Karpas-422 (cell line): ENCODE measurements around the gene C1QL3. TPM values are rescaled to one million over a fixed set of nuclear protein-coding genes. Genes with fewer than 3 reads are reported as not detected.

Source experiments
- DNase-seq: peaks from one replicate; pipeline ENCODE4 v3.0.0-alpha.2; 2015
- H2AFZ ChIP-seq: fragments of 200-600 bp; sonication (generic); 2 replicates; pipeline ENCODE4 v1.6.1; 2014; ENCODE audit warnings: antibody characterized with exemption, low read length, mixed read lengths
- H3K27ac ChIP-seq: fragments of 200-600 bp; sonication (generic); 2 replicates; pipeline ENCODE4 v1.5.1; 2014; ENCODE audit warnings: mild to moderate bottlenecking, low read length, moderate library complexity
- H3K27me3 ChIP-seq: fragments of 200-600 bp; sonication (generic); 2 replicates; pipeline ENCODE4 v1.6.1; 2014; ENCODE audit warnings: low read length, mixed read lengths
- H3K36me3 ChIP-seq: fragments of 200-600 bp; sonication (generic); 2 replicates; pipeline ENCODE4 v1.6.1; 2014; ENCODE audit warnings: low read length, mixed read lengths; ENCODE audit not compliant: insufficient read depth
- H3K4me1 ChIP-seq: fragments of 200-600 bp; sonication (generic); 2 replicates; pipeline ENCODE4 v1.6.1; 2014; ENCODE audit warnings: mild to moderate bottlenecking, low read length, mixed read lengths
- H3K4me2 ChIP-seq: fragments of 200-600 bp; sonication (generic); 2 replicates; pipeline ENCODE4 v1.6.1; 2014; ENCODE audit warnings: low read length, low read depth, mild to moderate bottlenecking; ENCODE audit not compliant: poor library complexity, severe bottlenecking
- H3K4me3 ChIP-seq: fragments of 200-600 bp; sonication (generic); 2 replicates; pipeline ENCODE4 v1.5.1; 2014; ENCODE audit warnings: mild to moderate bottlenecking, antibody characterized with exemption, low read length, mixed read lengths
- H3K79me2 ChIP-seq: fragments of 200-600 bp; sonication (generic); 2 replicates; pipeline ENCODE4 v1.6.1; 2014; ENCODE audit warnings: mild to moderate bottlenecking, low read length, mixed read lengths
- H3K9ac ChIP-seq: fragments of 200-600 bp; sonication (generic); 2 replicates; pipeline ENCODE4 v1.6.0; 2014; ENCODE audit warnings: low read length
- H3K9me2 ChIP-seq: fragments of 200-600 bp; sonication (generic), shearing (Covaris generic); replicated peaks from 2 replicates; pipeline ENCODE4 v1.6.0; 2014; ENCODE audit warnings: mild to moderate bottlenecking, low read length, moderate library complexity; ENCODE audit not compliant: insufficient read depth
- H3K9me3 ChIP-seq: fragments of 300-700, 200-600 bp; sonication (generic); 2 replicates; pipeline ENCODE4 v1.6.1; 2014; ENCODE audit warnings: low read length, mixed read lengths
- H4K20me1 ChIP-seq: fragments of 200-600 bp; sonication (generic); 2 replicates; pipeline ENCODE4 v1.6.1; 2014; ENCODE audit warnings: mild to moderate bottlenecking, antibody characterized with exemption, low read length, low read depth; ENCODE audit not compliant: insufficient read depth
- total RNA-seq: library from RNA; depleted of rRNA; stranded (reverse); fragments of >200 nt; shearing (Covaris generic); gene quantifications from 2 replicates; pipeline ENCODE4 v1.2.3, GENCODE V29; 2014; ENCODE audit warnings: low replicate concordance

C1QL3 gene
- total RNA-seq, 1 experiment from 2014 or later: not detected

DNA sequence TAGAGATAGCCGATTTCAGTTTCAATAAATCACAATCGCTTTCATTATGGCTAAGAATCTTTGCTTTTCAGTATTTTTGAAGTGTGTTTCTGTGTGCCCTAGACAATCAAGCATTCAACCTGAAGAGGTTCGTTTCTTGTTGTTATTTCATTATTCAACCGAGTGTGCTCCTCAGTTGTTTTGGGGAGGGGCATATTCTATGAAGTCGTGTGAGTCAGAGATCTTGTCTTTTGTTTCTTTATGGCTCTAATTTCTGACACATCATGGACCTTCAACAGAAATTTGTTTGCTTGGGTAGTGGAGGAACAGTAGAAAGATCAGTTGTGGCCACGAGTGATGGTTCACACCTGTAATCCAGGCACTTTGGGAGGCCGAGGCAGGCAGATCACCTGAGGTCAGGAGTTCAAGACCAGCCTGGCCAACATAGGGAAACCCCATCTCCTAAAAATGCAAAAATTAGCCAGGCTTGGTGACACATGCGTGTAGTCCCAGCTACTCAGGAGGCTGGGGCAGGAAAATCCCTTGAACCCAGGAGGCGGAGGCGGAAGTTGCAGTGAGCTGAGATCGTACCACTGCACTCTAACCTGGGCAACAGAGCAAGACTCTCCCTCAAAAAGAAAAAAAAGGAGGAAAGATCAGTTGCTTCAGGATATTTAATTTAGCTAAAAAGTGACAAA, 38.3 kb downstream of the C1QL3 start:
- no peak overlapping the region for H3K9ac ChIP-seq
- H3K9me2 ChIP-seq: no peaks in the 10 kb centered on the region
- H3K27ac ChIP-seq: no peak overlapping the region
- no peaks in the 10 kb centered on the region for H3K9me3 ChIP-seq
- no peaks in the 10 kb centered on the region for H3K4me1 ChIP-seq
- no peak overlapping the region for H3K4me3 ChIP-seq
- no peaks in the 10 kb centered on the region for H3K27me3 ChIP-seq
- DNase-seq: no peak
- peaks cover 68% of the 10 kb centered on the region for H3K79me2 ChIP-seq
- H4K20me1 ChIP-seq: no peaks in the 10 kb centered on the region
- H2AFZ ChIP-seq: no peak overlapping the region
- H3K4me2 ChIP-seq: no peak overlapping the region
- H3K36me3 ChIP-seq: peaks cover 18% of the 10 kb centered on the region; the same call in 1 of the 2 replicates

GRCh38 chr10:16481052-16481728, 40.5 kb downstream of the C1QL3 start:
- Histone ChIP-seq H3K9ac (no peak overlapping the region), H3K36me3 (peaks cover under 1% of the 10 kb centered on the region; the same call in 1 of the 2 replicates), H3K27ac (no peak overlapping the region), H2AFZ (no peak overlapping the region), H3K4me3 (no peak overlapping the region), H3K79me2 (peaks cover 66% of the 10 kb centered on the region), H3K9me2 (no peaks in the 10 kb centered on the region), H3K9me3 (no peaks in the 10 kb centered on the region), H3K4me1 (no peaks in the 10 kb centered on the region), H3K4me2 (no peak overlapping the region), H4K20me1 (no peaks in the 10 kb centered on the region), H3K27me3 (no peaks in the 10 kb centered on the region)
- no peak for DNase-seq

DNA sequence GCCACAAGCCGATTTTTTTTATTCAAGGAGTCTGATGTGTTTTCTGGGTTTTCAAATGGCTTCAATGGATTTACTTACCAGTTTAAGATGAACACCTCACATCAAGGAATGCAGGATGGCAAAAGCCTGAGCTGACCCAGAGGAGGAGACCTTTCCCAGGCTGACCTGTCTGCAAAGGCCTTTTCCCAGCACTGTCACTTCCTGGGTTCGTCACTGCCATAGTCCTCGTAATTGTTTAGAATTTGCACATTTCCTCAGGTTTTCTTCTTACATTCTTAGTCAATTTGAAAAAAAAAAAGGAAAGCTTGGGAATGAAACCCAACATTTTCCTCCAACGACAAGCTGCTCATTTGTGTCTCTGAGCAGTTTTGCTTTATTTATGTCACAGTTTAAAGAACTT, 42.9 kb downstream of the C1QL3 start:
- Histone ChIP-seq H3K27me3 (no peaks in the 10 kb centered on the region), H3K4me3 (no peak overlapping the region), H3K4me1 (no peaks in the 10 kb centered on the region), H3K4me2 (no peak overlapping the region), H2AFZ (no peak overlapping the region), H3K79me2 (peaks cover 68% of the 10 kb centered on the region), H3K27ac (no peak overlapping the region), H4K20me1 (no peaks in the 10 kb centered on the region), H3K9me3 (no peaks in the 10 kb centered on the region), H3K36me3 (no peaks in the 10 kb centered on the region), H3K9ac (no peak overlapping the region), H3K9me2 (no peaks in the 10 kb centered on the region)
- DNase-seq: no peak

DNA sequence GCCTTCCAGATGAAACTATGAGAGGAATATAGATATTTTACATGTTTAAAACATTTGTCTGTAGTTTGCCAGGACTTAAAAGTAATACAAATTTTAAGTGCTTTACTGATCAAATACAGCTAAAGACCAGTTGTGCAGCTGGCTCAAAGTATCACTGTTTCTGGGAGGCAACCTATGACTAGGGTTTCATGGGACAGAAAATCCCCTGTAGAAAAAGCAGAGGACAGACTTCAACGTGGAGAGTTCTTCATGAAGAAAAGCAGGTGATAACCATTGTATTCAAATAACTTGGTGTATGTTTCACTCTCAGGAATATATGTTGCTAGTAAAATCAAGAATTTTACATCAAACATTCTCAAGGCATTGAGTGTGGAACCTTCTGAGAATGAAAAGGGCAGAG, 43.9 kb downstream of the C1QL3 start:
- no peak overlapping the region for H3K4me3 ChIP-seq
- H2AFZ ChIP-seq: no peak overlapping the region
- DNase-seq: no peak
- H3K9ac ChIP-seq: no peak overlapping the region
- H3K4me1 ChIP-seq: no peaks in the 10 kb centered on the region
- H3K27ac ChIP-seq: no peak overlapping the region
- no peaks in the 10 kb centered on the region for H3K27me3 ChIP-seq
- no peaks in the 10 kb centered on the region for H4K20me1 ChIP-seq
- H3K4me2 ChIP-seq: no peak overlapping the region
- no peaks in the 10 kb centered on the region for H3K9me2 ChIP-seq
- H3K36me3 ChIP-seq: no peaks in the 10 kb centered on the region
- peaks cover 70% of the 10 kb centered on the region for H3K79me2 ChIP-seq
- H3K9me3 ChIP-seq: no peaks in the 10 kb centered on the region

DNA sequence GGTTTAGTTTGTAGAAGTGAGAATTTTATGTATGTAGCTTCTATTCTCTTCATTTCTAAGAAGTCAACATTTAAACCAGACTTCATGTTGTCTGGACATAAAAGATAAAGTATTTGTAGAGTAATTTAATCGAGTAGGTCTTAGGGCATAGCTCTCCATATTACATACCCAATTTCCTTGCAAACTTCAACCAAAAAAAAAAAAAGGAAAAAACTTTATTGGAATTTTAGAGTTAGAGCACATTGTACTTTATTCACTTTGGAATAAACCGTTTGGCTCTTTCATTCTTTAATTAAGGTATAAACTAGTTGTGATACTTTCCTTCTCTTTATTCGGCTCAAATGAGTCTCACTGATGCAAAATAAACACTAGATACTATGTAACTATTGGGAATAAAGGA, 48.9 kb downstream of the C1QL3 start:
- H3K79me2 ChIP-seq: peaks cover 69% of the 10 kb centered on the region
- no peaks in the 10 kb centered on the region for H4K20me1 ChIP-seq
- H2AFZ ChIP-seq: no peak overlapping the region
- H3K9me2 ChIP-seq: no peaks in the 10 kb centered on the region
- no peaks in the 10 kb centered on the region; the same call in 1 of the 2 replicates for H3K36me3 ChIP-seq
- no peak overlapping the region for H3K4me3 ChIP-seq
- H3K4me2 ChIP-seq: no peak overlapping the region
- no peaks in the 10 kb centered on the region for H3K4me1 ChIP-seq
- DNase-seq: no peak
- H3K9ac ChIP-seq: no peak overlapping the region
- no peaks in the 10 kb centered on the region for H3K9me3 ChIP-seq
- H3K27me3 ChIP-seq: no peaks in the 10 kb centered on the region
- H3K27ac ChIP-seq: no peak overlapping the region

DNA sequence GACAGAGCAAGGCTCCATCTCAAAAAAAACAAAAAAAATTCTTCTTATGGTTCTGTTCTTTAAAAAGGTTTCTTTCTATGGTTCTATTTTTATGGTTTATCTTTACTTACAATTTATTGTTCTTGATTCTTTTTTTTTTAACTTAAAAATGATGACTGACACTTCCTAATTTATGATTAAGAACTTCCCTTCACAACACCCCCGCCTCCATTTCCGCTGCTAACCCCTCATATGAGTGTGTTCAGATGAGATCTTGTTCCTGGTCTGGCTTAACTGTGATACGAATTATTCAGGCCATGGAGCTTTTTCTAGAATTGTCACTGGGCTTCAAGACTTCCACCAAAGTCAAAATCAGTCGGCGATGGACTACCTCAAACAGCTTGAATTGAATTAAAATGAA, 50.9 kb downstream of the C1QL3 start:
- Histone ChIP-seq H3K27me3 (no peaks in the 10 kb centered on the region), H3K9me2 (no peaks in the 10 kb centered on the region), H3K4me1 (no peaks in the 10 kb centered on the region), H3K27ac (no peak overlapping the region), H3K79me2 (peaks cover 80% of the 10 kb centered on the region), H3K4me3 (no peak overlapping the region), H3K9ac (no peak overlapping the region), H3K9me3 (no peaks in the 10 kb centered on the region), H3K4me2 (no peak overlapping the region), H4K20me1 (no peaks in the 10 kb centered on the region), H3K36me3 (no peaks in the 10 kb centered on the region; the same call in 1 of the 2 replicates), H2AFZ (no peak overlapping the region)
- no peak for DNase-seq

GRCh38 chr10:16466001-16466400, 55.7 kb downstream of the C1QL3 start:
- Histone ChIP-seq H3K9me3 (no peaks in the 10 kb centered on the region), H3K79me2 (peaks cover 86% of the 10 kb centered on the region), H2AFZ (no peak overlapping the region), H3K9ac (no peak overlapping the region), H3K36me3 (no peaks in the 10 kb centered on the region; the same call in 1 of the 2 replicates), H3K4me2 (no peak overlapping the region), H3K27ac (no peak overlapping the region), H3K4me3 (no peak overlapping the region), H3K4me1 (no peaks in the 10 kb centered on the region), H3K9me2 (no peaks in the 10 kb centered on the region), H3K27me3 (no peaks in the 10 kb centered on the region), H4K20me1 (no peaks in the 10 kb centered on the region)
- no peak for DNase-seq
